GM20000 (cell line): ENCODE data around the gene STXBP3.

ENCODE experiments used
- DNase-seq: peaks from one replicate; pipeline ENCODE4 v3.0.0; 2012; ENCODE audit warnings: low spot score
- TF ChIP-seq, protein P1 (sequence below): IDR thresholded peaks from 2 replicates; pipeline ENCODE4 v1.5.1; 2012; ENCODE audit warnings: mild to moderate bottlenecking, control low read depth; ENCODE audit errors: extremely low read depth, missing control alignments

The STXBP3 gene

DNA sequence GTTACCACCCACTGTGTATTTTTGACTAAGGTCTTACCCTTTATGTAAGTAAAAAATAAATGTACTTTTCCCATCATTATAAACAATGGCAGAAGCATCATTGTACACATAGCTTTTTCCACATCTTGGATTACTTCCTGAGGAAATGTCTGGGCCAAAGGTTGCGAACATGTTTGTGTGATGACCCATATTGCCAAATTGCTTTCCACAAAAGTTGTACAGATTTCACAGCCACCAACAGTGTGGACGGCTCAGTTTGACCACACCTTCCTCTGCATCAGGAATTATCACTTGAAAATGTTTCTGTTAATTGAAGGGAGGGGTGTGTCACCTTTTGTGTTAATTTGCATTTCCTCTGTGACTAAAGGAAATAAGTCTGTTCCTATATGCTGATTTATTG is 84.8 kb downstream of the STXBP3 start:
- DNase-seq = no peak
- TF ChIP-seq, protein P1, sequence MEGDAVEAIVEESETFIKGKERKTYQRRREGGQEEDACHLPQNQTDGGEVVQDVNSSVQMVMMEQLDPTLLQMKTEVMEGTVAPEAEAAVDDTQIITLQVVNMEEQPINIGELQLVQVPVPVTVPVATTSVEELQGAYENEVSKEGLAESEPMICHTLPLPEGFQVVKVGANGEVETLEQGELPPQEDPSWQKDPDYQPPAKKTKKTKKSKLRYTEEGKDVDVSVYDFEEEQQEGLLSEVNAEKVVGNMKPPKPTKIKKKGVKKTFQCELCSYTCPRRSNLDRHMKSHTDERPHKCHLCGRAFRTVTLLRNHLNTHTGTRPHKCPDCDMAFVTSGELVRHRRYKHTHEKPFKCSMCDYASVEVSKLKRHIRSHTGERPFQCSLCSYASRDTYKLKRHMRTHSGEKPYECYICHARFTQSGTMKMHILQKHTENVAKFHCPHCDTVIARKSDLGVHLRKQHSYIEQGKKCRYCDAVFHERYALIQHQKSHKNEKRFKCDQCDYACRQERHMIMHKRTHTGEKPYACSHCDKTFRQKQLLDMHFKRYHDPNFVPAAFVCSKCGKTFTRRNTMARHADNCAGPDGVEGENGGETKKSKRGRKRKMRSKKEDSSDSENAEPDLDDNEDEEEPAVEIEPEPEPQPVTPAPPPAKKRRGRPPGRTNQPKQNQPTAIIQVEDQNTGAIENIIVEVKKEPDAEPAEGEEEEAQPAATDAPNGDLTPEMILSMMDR = no peak

DNA sequence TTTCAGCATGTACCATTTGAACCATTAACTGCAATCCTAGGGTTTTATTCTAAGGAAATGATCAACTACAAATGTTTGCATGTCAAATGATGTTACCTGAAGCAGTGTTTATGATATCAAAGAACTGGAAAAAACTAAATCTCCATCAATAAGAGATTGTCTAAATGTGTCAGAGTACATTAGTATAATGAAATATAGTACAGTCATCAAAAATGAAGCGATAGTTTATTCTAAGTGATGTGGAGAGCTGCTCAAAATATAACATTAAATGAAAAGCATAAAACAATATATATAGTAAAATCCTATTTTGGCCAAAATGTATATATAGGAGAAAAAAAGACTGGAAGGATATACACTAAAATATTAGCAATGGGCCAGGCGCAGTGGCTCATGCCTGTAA is 86.5 kb downstream of the STXBP3 start:
- TF ChIP-seq, protein P1 = no peak
- no peak for DNase-seq

DNA sequence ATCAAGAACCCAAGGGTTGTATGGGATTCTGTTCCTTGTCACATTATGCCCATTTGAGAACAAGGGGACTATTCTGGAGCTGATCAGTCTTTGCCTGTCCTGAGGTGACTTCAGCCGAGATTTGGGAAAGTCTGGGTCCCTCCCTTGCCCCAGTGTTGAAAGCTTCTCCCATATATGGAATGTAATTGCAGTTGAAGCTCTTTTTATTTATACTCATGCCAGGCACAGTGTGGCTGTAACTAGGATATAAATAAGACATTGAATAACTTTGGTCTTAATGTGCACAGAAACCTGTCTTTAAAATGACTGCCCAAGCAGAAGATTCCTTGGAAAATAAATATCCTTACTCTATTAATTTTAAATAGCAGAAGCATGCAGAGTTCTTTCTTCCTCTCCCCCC is 95.2 kb downstream of the STXBP3 start:
- TF ChIP-seq, protein P1 = no peak
- DNase-seq = no peak

DNA sequence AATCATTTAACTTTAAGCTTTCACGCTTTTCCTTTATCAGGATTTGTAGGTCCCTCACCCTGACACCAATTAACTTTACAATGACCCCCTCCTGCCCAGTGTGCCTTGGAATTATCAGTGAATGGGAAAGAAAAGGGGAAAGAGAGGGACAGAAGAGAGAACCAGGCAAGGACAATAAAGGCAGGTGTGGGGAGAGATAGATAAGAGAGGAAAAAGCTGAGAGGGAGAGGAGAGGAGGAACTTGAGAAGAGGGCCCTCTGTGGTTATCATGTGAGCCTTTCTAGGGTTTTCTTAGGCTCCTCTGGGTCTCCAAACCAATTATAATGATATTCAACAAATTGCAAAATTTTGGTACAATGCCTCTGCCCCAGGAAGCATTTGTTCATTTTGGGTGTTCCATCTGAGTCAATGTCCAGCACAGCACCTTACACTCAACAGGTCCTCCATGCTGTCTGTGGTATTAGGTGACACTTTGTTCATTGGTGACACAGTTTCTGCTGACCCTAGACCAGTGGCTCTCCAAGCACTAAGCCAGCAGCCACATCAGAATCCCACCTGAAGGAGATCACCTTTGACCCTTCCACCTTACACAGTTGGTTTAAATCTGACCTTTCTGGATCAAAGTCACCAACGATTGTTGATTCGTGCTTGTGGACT is 96.2 kb downstream of the STXBP3 start:
- DNase-seq = no peak
- TF ChIP-seq, protein P1 = no peak

DNA sequence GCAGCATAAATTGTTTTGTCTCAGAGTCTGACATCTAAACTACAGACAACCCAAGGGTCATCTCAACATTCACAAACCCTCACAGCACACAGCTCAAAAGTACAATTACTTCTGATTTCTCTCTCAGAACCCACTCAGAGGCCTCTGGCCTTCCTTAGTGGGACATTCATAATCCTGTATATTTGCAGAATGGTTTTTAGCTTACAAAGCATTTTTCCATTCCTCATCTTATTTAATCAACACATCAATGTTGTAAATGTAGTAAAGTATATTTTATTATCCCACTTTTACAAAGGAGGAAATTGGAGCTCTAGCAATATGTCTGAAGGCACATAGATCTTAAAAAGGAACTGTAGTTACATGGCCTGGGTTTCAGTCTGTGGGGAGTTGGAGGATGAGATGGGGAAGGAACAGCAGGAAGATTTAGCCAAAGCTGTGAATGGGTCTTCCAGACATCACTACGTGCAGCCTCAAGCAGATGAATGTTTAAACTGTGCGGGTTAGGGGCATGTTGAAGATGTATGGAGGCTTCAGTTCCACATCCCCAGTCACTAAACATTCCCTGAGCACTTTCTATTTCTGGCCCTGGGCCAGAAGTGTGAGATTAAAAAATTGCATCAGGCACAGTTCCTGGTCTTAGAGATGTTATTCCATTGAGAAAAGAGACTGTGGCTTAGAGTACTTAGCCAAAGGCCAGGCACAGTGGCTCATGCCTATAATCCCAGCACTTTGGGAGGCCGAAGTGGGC is 97.1 kb downstream of the STXBP3 start:
- DNase-seq = no peak
- TF ChIP-seq, protein P1 = no peak

DNA sequence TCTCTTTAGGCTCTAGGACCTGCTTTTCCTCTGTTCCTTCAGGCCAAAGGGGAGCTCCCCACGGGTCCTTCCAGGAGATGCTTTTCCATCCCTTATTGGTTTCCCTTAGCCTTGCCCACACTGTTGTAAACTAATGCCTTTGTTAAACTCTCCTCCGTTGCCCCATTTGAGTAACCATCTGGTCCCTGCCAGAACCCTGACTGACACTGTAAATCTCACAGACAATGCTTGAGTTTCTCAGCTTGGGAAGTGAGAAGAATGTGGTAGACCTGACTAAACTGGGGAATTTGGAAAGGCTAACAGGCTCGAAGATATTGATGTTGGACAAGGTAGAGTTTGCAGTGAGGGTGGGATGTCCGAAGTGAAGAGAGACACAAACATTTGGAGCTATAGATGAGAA is 99.0 kb downstream of the STXBP3 start:
- TF ChIP-seq, protein P1 = no peak
- no peak for DNase-seq

DNA sequence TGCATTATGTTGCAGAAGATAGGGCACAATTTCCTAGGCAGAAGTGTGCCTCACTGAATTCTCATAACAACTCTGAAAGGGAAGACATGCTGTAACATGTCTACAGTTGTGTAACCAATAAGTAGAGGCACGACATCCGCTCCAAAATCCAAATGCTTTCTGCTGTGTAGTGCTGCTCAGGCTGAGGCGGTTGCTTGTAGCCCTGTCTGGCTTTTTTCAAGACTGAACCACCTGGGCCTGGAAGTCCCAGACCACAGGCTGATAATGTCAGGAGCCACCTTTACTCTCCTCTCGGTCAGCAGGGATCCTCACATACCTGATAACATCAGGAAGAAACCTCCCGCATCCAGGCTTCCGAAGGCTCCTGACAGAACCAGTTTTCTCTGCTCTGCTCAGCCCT is 99.5 kb downstream of the STXBP3 start:
- DNase-seq = no peak
- TF ChIP-seq, protein P1 = no peak
